ENCODE results near the gene CPM.
A peak's percentile ranks its signal among the peaks of the same experiment; 100 is the strongest.

CPM gene

GRCh38 chr12:68956466-68956865, 23.5 kb upstream of the CPM start:
- no peak overlapping the region for H3K4me3 ChIP-seq (replicated peaks; ENCODE audit: low read depth, low read length)
- no peak for TF ChIP-seq CTCF (IDR thresholded peaks at IDR 0.05; ENCODE audit: low read length, missing control alignments)
- DNase-seq (ENCODE audit: low read depth), result no peak

GRCh38 chr12:68954811-68955210, 21.8 kb upstream of the CPM start:
- DNase-seq (ENCODE audit: low read depth), result no peak
- no peak overlapping the region for H3K4me3 ChIP-seq (replicated peaks; ENCODE audit: low read depth, low read length)
- no peak for TF ChIP-seq CTCF (IDR thresholded peaks at IDR 0.05; ENCODE audit: low read length, missing control alignments)

DNA sequence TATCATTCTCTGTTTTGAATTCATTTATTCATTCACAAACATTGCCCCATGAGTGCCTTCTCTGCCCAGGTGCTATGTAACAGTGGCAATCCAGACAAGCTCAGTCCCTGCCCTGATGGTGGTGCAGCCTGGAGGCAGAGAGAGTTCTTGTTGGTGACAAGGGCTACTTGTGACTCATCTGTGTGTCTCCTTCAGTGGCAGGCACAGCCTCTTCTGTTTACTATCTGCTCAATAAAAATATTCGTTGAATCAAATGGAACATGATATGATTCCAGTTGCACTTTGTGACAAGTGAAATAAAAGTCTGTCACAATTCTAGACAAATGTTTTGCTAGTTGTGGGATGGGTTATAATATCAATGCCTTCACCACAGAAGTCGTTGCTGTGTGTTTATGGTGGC, 20.6 kb upstream of the CPM start:
- no peak for DNase-seq (ENCODE audit: low read depth)
- TF ChIP-seq CTCF (IDR thresholded peaks at IDR 0.05; ENCODE audit: low read length, missing control alignments), result no peak
- H3K4me3 ChIP-seq (replicated peaks; ENCODE audit: low read depth, low read length), result no peak overlapping the region

- no peak for TF ChIP-seq CTCF (IDR thresholded peaks at IDR 0.05; ENCODE audit: low read length, missing control alignments)
- peak; percentile 40 for DNase-seq (ENCODE audit: low read depth)
- H3K4me3 ChIP-seq (replicated peaks; ENCODE audit: low read depth, low read length), result no peak overlapping the region
Measured at GRCh38 chr12:68951652-68952051, 18.7 kb upstream of the CPM start.

GRCh38 chr12:68950511-68950910, 17.5 kb upstream of the CPM start:
- DNase-seq (ENCODE audit: low read depth), result no peak
- H3K4me3 ChIP-seq (replicated peaks; ENCODE audit: low read depth, low read length), result no peak overlapping the region
- TF ChIP-seq CTCF (IDR thresholded peaks at IDR 0.05; ENCODE audit: low read length, missing control alignments), result no peak

GRCh38 chr12:68945255-68945654, 12.3 kb upstream of the CPM start:
- DNase-seq (ENCODE audit: low read depth), result no peak
- no peak for TF ChIP-seq CTCF (IDR thresholded peaks at IDR 0.05; ENCODE audit: low read length, missing control alignments)
- H3K4me3 ChIP-seq (replicated peaks; ENCODE audit: low read depth, low read length), result no peak overlapping the region

DNA sequence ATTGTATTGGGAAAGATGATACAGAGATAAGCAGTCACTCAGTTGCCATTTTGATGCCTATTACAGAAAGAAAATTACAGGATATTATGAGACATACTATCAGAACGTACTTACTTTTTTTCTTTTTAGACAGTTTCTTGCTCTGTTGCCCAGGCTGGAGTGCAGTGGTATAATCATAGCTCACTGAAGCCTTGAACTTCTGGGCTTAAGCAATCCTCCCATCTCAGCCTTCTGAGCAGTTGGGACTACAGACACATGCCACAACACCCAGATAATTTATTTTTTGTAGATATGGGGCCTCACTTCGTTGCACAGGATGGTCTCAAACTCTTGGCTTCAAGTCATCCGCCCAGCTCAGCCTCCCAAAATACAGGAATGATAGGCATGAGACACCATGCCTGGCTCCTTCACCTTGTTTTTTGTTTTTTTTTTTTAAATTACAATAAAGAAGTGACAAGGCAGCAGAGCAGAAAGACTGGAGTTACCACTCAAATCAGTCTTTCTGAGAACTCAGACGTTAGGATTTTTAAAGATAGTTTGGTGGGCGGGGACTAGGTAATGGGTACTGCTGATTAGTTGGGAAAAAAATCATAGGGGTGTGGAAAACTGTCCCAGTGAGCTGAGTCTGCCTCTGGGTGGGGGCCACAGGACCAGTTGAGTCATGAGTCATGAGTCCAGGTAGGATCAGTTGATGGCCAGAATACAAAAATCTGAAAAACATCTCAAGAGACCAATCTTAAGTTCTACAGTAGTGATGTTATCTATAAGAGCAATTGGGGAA, 11.5 kb upstream of the CPM start:
- no peak overlapping the region for H3K4me3 ChIP-seq (replicated peaks; ENCODE audit: low read depth, low read length)
- no peak for TF ChIP-seq CTCF (IDR thresholded peaks at IDR 0.05; ENCODE audit: low read length, missing control alignments)
- DNase-seq (ENCODE audit: low read depth), result no peak

All from fibroblast of pulmonary artery (primary cell).